HG03045 (cell line): ENCODE data around the gene KCNJ6.
"Not testable (repeated sequence)": the region's sequence is repeated elsewhere in the genome, so short reads cannot be mapped to it uniquely, and the experiment has no call there.

Experiments used
- ATAC-seq: cut with Tn5 transposase; IDR thresholded peaks from one replicate; pipeline ENCODE4 v1.9.1; 2021; ENCODE audit warnings: mild to moderate bottlenecking, moderate library complexity; ENCODE audit not compliant: unreplicated experiment

The KCNJ6 gene

DNA sequence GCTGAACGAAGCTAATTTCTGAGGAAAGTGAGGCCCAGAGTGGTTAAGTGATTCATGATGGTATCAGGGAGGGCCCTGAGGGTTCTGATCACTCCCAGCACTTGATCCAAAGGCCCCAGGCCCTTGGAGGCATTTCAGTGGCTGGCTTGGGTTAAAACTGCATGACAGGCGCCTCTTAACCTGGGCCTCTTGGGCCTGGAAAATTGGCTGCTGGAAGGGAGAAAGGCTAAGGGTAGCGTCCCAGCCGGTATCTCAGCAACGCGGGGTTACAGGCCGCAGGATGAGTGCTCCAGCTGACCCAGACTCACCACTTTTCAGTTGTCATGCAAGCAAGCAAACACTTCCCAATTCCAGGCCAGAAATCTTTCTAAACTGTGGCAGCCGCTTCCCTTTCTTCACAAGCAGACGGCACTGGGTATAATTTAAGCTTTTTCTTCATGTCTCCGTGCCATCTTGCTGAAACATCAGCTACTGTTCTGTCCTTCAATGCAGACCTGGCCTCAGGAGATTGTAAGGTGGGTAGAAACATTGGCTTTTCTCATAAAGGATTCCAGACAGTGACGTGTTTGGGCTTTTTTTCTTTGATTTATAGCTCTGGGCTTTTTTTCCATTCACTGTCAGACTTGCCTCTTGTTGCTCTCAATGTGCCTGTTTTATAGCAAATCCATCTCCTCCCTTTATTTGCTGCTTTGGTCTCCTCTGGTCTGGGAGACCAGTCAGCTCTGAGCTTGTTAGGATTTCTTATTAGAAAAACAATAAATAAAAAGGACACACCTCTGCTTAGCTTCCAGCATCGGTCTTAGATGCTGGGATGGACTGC, 229.1 kb downstream of the KCNJ6 start:
- ATAC-seq = no peak

GRCh38 chr21:37684547-37684946, 231.7 kb downstream of the KCNJ6 start:
- no peak for ATAC-seq

- ATAC-seq = no peak
Observed at GRCh38 chr21:37684115-37684493, 232.2 kb downstream of the KCNJ6 start.

DNA sequence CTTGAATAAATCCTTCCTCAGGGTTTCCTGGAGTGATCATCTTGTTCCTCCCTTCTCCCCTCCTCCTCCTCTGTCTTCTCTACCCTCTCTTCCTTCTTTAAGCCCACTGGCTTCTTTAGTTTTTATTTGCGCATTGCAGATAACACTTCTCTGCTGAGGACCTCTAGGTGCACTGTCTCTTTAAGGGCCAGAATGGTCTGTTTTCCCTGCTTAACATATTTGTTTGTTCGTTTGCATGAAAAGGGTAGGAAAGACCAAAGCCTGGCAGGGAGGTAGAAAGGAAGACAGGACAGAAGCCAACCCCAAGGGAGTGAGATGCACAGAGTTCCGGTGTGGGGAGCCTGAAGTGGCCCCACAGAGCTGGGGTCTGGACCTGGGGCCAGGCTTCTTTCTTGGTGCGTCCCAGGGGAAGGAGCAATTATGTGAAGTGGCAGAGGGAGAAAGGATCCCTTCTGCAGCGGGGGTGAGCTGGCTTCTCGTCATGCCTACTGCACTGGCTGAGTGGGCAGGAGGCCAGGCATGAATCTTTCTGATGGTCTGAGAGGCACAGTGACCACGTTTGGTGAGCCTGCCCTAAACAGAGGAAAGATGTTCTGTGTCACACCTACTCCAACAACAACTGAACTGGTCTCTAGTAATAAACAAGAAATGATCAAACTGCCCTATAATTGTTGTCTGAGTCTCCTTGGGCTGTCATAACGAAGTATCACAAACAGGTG, 232.7 kb downstream of the KCNJ6 start:
- ATAC-seq = no peak

- no peak for ATAC-seq
Observed at GRCh38 chr21:37682966-37683365, 233.3 kb downstream of the KCNJ6 start.

DNA sequence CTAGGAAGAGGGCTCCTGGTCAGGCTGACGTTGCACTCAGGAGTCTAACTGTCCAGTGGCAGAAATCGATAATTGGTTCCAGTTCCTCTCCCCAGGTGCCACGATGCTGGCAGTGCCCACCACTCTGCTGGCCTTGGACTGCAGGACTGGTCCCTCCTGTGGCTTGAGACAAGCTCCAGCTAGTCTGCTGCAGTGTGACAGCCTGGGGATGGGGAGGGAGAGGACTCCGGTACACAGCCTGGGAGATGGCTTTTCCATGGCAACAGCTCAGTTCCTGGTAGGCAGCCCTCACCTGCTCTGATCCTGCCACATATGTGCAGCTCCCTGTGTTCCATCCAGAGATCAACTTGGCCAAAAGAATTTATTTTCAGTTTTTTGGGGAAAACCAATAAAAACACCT, 239.3 kb downstream of the KCNJ6 start:
- ATAC-seq = no peak

DNA sequence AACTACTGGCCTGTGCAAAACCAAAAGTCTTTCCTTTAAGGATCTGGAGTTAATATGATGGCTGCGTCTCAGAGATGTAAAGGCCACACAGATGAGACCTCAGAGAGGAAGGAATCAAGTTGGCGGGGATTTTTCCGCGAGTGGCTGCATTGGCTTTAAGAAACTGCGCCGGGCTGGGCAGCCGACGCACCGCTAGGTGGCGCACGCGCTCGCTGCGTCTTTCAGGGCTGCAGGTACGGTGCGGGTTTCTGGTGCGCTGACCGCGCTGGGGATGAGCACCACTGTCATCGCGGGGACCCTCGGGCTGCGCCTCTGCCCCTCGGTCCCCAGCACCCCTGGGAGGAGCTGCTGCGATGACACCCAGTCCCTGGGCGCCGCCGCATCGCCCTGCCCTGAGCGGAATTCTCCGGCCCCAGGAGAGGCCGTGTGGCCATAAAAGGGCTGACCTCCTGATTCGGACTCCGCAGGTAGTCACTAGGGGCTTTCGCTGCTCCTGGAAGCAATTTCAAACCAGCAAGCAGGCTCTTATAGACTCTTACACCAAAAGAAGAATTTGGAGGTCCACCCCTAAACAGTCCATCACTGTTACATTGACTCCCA, 241.0 kb downstream of the KCNJ6 start:
- no peak for ATAC-seq

- ATAC-seq = no peak
Observed at GRCh38 chr21:37673801-37674575, 242.3 kb downstream of the KCNJ6 start.

DNA sequence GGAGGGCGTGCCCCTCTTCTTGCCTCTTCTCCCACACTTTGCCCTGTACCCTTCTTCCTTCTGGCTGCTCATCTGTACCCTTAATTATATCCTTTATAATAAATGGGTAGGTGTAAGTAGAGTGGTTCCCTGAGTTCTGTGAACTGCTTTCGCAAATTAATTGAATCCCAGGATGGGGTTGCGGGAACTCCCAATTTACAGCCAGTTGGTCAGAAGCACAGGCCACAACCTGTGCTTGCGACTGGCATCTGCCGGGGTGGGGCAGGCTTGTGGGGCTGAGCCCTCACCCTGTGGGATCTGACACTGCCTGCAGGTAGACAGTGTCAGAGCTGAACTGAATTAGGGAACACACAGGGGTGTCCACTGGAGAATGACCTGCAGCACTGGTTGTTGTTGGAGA, 244.9 kb downstream of the KCNJ6 start:
- ATAC-seq = no peak

DNA sequence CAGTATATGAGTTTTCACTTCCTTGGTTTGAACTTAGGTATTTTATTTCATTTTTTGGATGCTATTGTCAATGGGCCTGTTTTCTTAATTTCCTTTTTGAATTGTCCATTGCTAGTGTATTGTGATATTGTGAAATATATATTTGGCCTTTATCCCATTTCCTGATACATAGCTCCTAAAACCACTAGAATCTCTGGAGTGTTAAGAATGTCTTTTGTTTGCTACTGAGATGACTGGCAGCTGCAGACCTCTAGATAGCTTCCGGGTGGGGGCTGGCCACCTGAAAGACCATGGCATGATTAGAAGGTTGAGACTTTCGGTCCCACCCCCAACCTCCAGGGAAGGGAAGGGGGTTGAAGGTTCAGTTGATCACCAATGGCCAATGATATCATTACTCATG, 245.4 kb downstream of the KCNJ6 start:
- ATAC-seq = no peak

DNA sequence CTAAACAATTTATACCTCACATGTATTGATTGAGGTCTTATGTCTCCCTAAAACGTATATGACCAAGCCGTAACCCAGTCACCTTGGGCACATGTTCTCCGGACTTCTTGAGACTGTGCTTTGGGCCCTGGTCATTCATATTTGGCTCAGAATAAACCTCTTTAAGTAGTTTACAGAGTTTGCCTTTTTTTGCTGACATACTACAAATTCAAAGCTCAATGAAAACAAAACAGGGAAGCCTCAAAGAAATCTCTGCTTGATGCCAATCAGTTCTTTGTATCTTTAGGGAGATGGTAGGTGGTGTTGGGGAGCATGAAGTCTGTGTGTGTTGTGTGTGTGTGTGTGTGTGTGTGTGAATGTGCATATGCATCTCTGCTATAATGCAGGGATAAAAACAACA, 247.0 kb downstream of the KCNJ6 start:
- no peak for ATAC-seq

- ATAC-seq = no peak
Observed at GRCh38 chr21:37668462-37669239, 247.6 kb downstream of the KCNJ6 start.

DNA sequence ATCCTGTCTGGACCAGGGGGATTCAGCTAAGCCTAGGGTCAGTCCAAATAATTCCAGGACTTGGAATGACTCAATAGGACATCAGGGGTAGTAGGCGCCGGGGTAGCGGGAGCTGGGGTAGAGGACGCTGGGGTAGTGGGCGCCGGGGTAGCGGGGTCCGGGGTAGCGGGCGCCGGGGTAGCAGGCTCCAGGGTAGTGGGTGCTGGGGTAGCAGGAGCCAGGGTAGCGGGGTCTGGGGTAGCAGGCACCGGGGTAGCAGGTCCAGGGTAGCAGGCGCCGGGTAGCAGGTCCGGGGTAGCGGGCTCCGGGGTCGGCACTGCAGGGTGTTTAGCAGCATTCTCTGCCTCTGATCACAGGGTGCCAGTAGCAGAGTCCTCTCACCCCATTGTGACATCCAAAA, 248.9 kb downstream of the KCNJ6 start:
- ATAC-seq = no peak

DNA sequence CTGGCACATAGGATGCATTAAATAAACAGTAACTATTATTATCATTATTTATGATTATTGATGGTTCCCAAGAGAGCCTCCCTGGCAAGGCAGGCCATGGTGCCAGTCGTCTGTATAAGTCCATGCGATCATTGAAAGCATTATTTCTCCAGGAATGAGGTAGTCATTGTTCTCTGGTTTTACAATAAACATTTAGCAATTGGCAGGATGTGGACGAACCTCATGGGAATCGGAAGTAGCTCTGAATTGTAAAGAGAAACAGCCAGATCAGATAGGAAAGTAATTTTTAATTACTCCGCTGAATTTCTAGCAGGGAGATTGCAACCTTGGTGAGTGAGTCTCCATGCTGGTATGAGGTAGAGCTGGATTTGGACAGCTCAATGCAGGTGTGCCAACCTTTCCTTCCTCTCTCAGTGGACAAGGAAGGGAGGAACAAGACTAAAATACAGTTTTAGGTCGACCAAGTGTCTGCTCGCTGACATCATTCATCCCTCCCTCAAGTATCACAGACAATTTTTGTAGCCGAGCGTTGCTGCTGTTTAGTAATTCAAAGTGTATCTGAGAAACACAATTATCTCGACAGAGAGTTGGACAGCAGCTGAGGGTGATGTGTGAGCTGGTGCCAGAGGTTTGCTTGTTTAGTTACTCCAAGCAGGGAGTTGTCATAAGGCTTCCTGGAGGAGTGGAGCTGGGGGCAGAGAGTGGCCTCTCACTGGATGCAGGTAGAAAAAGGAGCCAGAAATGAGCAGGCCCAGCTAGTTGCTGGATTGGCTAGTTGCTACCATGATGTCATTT, 250.8 kb downstream of the KCNJ6 start:
- no peak for ATAC-seq

GRCh38 chr21:37662227-37662626, 254.0 kb downstream of the KCNJ6 start:
- ATAC-seq = not testable (repeated sequence)

- no peak for ATAC-seq
Observed at GRCh38 chr21:37660709-37661108, 255.5 kb downstream of the KCNJ6 start.

GRCh38 chr21:37659874-37660273, 256.4 kb downstream of the KCNJ6 start:
- ATAC-seq = no peak

DNA sequence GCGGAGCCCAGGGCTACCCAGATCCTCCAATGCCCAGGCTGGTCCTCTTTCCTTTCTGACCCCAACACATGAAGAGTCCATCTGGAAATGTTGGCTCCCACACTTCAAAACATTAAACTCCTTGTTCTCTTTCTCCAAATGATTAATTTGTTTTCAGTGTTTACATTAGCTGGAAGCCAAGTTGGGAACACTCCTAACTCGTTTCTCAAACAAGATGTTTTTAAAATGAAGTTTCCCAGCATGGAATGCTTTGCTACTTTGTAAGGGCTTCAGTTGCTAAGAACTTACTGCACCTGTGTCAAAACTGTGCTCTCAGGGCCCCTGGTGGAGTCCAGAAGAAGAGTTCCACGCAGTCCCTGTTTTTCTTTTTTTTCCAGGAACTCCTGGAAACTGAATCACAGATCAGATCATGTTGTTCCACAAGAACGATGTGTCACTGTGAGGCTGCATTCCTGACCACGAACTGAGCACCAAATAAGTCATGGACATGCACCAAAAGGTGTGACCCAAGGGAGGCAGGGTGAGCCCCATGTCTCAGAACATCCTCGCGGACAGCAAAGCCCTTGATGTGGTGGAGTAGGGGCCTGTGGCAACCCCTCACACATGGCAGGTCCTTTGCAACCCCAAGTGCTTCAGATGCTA, 257.3 kb downstream of the KCNJ6 start:
- no peak for ATAC-seq

- no peak for ATAC-seq
Observed at GRCh38 chr21:37658121-37658816, 258.0 kb downstream of the KCNJ6 start.
